Measurements from ENCODE around the gene NOS2.

DNA sequence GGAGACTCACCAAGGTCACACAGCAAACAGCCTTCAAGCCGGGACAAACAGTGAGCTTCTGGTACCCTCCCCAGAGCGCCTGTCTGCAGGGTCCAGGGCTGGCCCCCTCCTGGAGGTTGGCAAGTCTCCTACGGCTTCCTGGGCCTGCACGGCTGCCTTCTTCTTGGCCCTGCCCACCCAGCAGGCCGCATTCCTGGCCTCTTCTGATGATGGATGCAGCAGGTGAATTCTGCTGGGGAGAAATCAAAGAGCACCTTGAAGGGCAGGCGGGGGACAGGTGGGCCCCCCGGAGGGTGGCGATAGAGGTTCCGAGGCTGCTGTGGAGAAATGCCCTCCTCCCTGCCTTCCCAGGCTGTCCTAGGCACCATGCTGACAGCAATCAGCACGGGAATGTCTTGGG, 3.8 kb upstream of the NOS2 start:
- TF ChIP-seq POLR2A (IDR thresholded peaks at IDR 0.05; ENCODE audit: low read length), result no peak
- TF ChIP-seq GATA1 (IDR thresholded peaks at IDR 0.05; ENCODE audit: low read depth, low read length), result no peak
